ENCODE data around the gene FIP1L1. TPM values are rescaled to one million over a fixed set of nuclear protein-coding genes. Genes with fewer than 3 reads are reported as not detected.

The FIP1L1 gene
- polyA plus RNA-seq, 1 donor from 2014 or later, result 89.0 TPM

- Histone ChIP-seq H3K27me3 (ENCODE audit: insufficient read depth, low read depth, low read length) (peaks cover 12% of the 10 kb centered on the region), H3K27ac (ENCODE audit: low read length) (no peak overlapping the region), H3K36me3 (ENCODE audit: insufficient read depth, low read length) (no peaks in the 10 kb centered on the region), H4K20me1 (ENCODE audit: insufficient read depth) (no peaks in the 10 kb centered on the region), H3K9ac (ENCODE audit: low read length) (no peak overlapping the region), H3K9me3 (ENCODE audit: low read length) (no peaks in the 10 kb centered on the region), H2AFZ (ENCODE audit: low read depth, low read length) (no peak overlapping the region), H3K9me2 (ENCODE audit: insufficient read depth, low read length) (no peaks in the 10 kb centered on the region), H3K79me2 (replicated peaks; ENCODE audit: insufficient read depth, low read length) (no peaks in the 10 kb centered on the region), H3K4me2 (ENCODE audit: low read length) (no peak overlapping the region), H3F3A (ENCODE audit: insufficient read depth, low read length, poor library complexity, severe bottlenecking) (no peaks in the 10 kb centered on the region), H3K4me3 (ENCODE audit: low read length) (no peak overlapping the region)
- TF ChIP-seq EZH2 (IDR thresholded peaks at IDR 0.05; ENCODE audit: borderline replicate concordance, insufficient read depth, low read length, poor library complexity, severe bottlenecking) (no peak), SMC3 (conservative IDR thresholded peaks at IDR 0.05; ENCODE audit: poor library complexity) (no peak), EP300 (conservative IDR thresholded peaks at IDR 0.05; ENCODE audit: poor library complexity, severe bottlenecking) (no peak), POLR2AphosphoS5 (IDR thresholded peaks at IDR 0.05) (no peak), REST (IDR thresholded peaks at IDR 0.05; ENCODE audit: borderline replicate concordance) (no peak), MXI1 (conservative IDR thresholded peaks at IDR 0.05; ENCODE audit: poor library complexity, severe bottlenecking) (no peak), TAF1 (IDR thresholded peaks at IDR 0.05; ENCODE audit: low read depth) (no peak), RAD21 (conservative IDR thresholded peaks at IDR 0.05) (no peak), CTCF (IDR thresholded peaks at IDR 0.05; ENCODE audit: poor library complexity, severe bottlenecking) (no peak)
These were observed 5.5 kb upstream of the FIP1L1 start for GRCh38 chr4:53371843-53372521.

- H4K20me1 ChIP-seq (ENCODE audit: insufficient read depth), result no peaks in the 10 kb centered on the region
- H3F3A ChIP-seq (ENCODE audit: insufficient read depth, low read length, poor library complexity, severe bottlenecking), result no peaks in the 10 kb centered on the region
- no peak overlapping the region for H3K27ac ChIP-seq (ENCODE audit: low read length)
- peaks cover 1% of the 10 kb centered on the region for H3K27me3 ChIP-seq (ENCODE audit: insufficient read depth, low read depth, low read length)
- no peaks in the 10 kb centered on the region for H3K9me3 ChIP-seq (ENCODE audit: low read length)
- no peaks in the 10 kb centered on the region for H3K9me2 ChIP-seq (ENCODE audit: insufficient read depth, low read length)
- H3K36me3 ChIP-seq (ENCODE audit: insufficient read depth, low read length), result no peaks in the 10 kb centered on the region
- H3K9ac ChIP-seq (ENCODE audit: low read length), result no peak overlapping the region
- TF ChIP-seq EP300 (conservative IDR thresholded peaks at IDR 0.05; ENCODE audit: poor library complexity, severe bottlenecking), result no peak
- no peak for TF ChIP-seq POLR2AphosphoS5 (IDR thresholded peaks at IDR 0.05)
- TF ChIP-seq CTCF (IDR thresholded peaks at IDR 0.05; ENCODE audit: poor library complexity, severe bottlenecking), result no peak
- no peak for TF ChIP-seq SMC3 (conservative IDR thresholded peaks at IDR 0.05; ENCODE audit: poor library complexity)
- no peak for TF ChIP-seq REST (IDR thresholded peaks at IDR 0.05; ENCODE audit: borderline replicate concordance)
- TF ChIP-seq EZH2 (IDR thresholded peaks at IDR 0.05; ENCODE audit: borderline replicate concordance, insufficient read depth, low read length, poor library complexity, severe bottlenecking), result no peak
- TF ChIP-seq RAD21 (conservative IDR thresholded peaks at IDR 0.05), result no peak
- TF ChIP-seq TAF1 (IDR thresholded peaks at IDR 0.05; ENCODE audit: low read depth), result no peak
- TF ChIP-seq MXI1 (conservative IDR thresholded peaks at IDR 0.05; ENCODE audit: poor library complexity, severe bottlenecking), result no peak
- H3K79me2 ChIP-seq (replicated peaks; ENCODE audit: insufficient read depth, low read length), result peaks cover 21% of the 10 kb centered on the region
- H3K4me3 ChIP-seq (ENCODE audit: low read length), result no peak overlapping the region
- no peak overlapping the region for H2AFZ ChIP-seq (ENCODE audit: low read depth, low read length)
- H3K4me2 ChIP-seq (ENCODE audit: low read length), result no peak overlapping the region
These were observed 2.6 kb upstream of the FIP1L1 start for GRCh38 chr4:53374777-53375258.
